T47D (cell line): ENCODE data around the gene CNTN5.

Experiments
- DNase-seq, 2 experiments: peaks; one replicate each; pipeline versions ENCODE4 v3.0.0 to v3.0.0-alpha.2; 2011 to 2012; ENCODE audit warnings: low read depth in 1 of 2, low spot score in 1 of 2
- JUND ChIP-seq: IDR thresholded peaks from 2 replicates; pipeline ENCODE4 v1.6.1; 2012; ENCODE audit warnings: low read depth
- in situ Hi-C: cut with HindIII; loops from 2 replicates; pipeline ENCODE4 v1.10.0; 2016; ENCODE audit warnings: low sequenced_read_pairs, low pct_unique_long_range_greater_than_20kb

The CNTN5 gene

GRCh38 chr11:99841885-99842284 is 821.1 kb downstream of the CNTN5 start:
- no peak for DNase-seq
- in situ Hi-C loops, result no loop called here
- TF ChIP-seq JUND, result no peak

GRCh38 chr11:99865951-99866350 is 845.2 kb downstream of the CNTN5 start:
- in situ Hi-C loops, result no loop called here
- DNase-seq, result no peak

GRCh38 chr11:99881610-99882009 is 860.9 kb downstream of the CNTN5 start:
- DNase-seq, result no peak
- in situ Hi-C loops, result no loop called here
- no peak for TF ChIP-seq JUND

More at GRCh38 chr11:99865951-99866350, 845.2 kb downstream of the CNTN5 start:
- no peak for TF ChIP-seq JUND

- no peak for TF ChIP-seq JUND
- DNase-seq, result no peak
- in situ Hi-C loops, result no loop called here
Observed at GRCh38 chr11:99884750-99885149, 864.0 kb downstream of the CNTN5 start.

GRCh38 chr11:99887481-99887880 is 866.7 kb downstream of the CNTN5 start:
- in situ Hi-C loops, result no loop called here

GRCh38 chr11:99893811-99894210 is 873.1 kb downstream of the CNTN5 start:
- in situ Hi-C loops, result no loop called here
- TF ChIP-seq JUND, result no peak
- DNase-seq, result no peak

More at GRCh38 chr11:99887481-99887880, 866.7 kb downstream of the CNTN5 start:
- no peak for DNase-seq
- TF ChIP-seq JUND, result no peak

- no peak for TF ChIP-seq JUND
- DNase-seq, result no peak
- in situ Hi-C loops, result no loop called here
Observed at GRCh38 chr11:99901175-99901574, 880.4 kb downstream of the CNTN5 start.

- TF ChIP-seq JUND, result no peak
- DNase-seq, result no peak
- in situ Hi-C loops, result no loop called here
Observed at GRCh38 chr11:99911116-99911515, 890.4 kb downstream of the CNTN5 start.

- TF ChIP-seq JUND, result no peak
- in situ Hi-C loops, result no loop called here
- DNase-seq, result no peak
Observed at GRCh38 chr11:99916078-99916477, 895.3 kb downstream of the CNTN5 start.

GRCh38 chr11:99918761-99919160 is 898.0 kb downstream of the CNTN5 start:
- DNase-seq, result no peak
- in situ Hi-C loops, result no loop called here
- no peak for TF ChIP-seq JUND

GRCh38 chr11:99920956-99921355 is 900.2 kb downstream of the CNTN5 start:
- in situ Hi-C loops, result no loop called here
- no peak for TF ChIP-seq JUND
- no peak for DNase-seq

- DNase-seq, result no peak
- no peak for TF ChIP-seq JUND
- in situ Hi-C loops, result no loop called here
Observed at GRCh38 chr11:99925968-99926367, 905.2 kb downstream of the CNTN5 start.

- no peak for TF ChIP-seq JUND
- no peak for DNase-seq
- in situ Hi-C loops, result no loop called here
Observed at GRCh38 chr11:99932684-99933083, 911.9 kb downstream of the CNTN5 start.

- in situ Hi-C loops, result no loop called here
- DNase-seq, result no peak
- TF ChIP-seq JUND, result no peak
Observed at GRCh38 chr11:99934008-99934407, 913.3 kb downstream of the CNTN5 start.
